LNCAP (cell line): ENCODE data around the gene LDHA.

Experiments
- TF ChIP-seq, protein P1 (sequence below): fragments of 450-650 bp; IDR thresholded peaks from 2 replicates; pipeline ENCODE4 v1.5.1; 2017; ENCODE audit warnings: mild to moderate bottlenecking

The LDHA gene

DNA sequence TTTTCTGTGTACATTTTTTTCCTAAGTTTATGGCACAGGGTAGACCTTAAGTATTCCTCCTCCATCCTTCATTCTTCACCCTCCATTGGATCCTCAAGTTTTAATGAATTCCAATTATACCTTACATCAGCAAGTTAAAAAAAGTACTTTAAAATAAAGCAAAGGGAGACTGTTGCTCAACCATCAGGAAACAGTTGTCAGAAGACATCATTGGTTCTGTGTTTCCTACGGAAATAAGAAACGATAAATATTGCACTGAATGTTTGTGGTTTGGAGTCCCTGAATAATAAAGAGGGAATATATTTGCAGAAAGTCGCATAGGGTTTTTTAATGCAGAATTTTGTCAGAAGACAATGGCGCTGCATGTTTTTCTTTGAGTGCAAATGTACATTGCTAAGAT lies 28.1 kb upstream of the LDHA start:
- TF ChIP-seq, protein P1, sequence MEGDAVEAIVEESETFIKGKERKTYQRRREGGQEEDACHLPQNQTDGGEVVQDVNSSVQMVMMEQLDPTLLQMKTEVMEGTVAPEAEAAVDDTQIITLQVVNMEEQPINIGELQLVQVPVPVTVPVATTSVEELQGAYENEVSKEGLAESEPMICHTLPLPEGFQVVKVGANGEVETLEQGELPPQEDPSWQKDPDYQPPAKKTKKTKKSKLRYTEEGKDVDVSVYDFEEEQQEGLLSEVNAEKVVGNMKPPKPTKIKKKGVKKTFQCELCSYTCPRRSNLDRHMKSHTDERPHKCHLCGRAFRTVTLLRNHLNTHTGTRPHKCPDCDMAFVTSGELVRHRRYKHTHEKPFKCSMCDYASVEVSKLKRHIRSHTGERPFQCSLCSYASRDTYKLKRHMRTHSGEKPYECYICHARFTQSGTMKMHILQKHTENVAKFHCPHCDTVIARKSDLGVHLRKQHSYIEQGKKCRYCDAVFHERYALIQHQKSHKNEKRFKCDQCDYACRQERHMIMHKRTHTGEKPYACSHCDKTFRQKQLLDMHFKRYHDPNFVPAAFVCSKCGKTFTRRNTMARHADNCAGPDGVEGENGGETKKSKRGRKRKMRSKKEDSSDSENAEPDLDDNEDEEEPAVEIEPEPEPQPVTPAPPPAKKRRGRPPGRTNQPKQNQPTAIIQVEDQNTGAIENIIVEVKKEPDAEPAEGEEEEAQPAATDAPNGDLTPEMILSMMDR, result no peak

DNA sequence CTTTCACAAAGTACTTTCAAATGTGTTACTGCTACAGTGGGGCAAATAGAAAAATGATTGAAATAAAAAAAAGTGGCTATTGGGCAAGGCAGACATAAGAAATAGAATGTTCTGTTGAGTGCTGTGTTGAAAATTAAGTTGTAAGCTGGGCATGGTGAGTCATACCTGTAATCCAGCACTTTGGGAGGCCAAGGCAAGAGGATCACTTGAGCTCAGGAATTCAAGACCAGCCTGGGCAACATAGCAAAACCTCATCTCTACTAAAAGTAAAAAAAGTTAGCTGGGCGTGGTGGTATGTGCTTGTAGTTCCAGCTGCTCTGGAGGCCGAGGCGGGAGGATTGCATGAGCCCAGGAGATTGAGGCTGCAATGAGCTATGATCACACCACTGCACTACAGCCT lies 26.9 kb upstream of the LDHA start:
- TF ChIP-seq, protein P1, result no peak

DNA sequence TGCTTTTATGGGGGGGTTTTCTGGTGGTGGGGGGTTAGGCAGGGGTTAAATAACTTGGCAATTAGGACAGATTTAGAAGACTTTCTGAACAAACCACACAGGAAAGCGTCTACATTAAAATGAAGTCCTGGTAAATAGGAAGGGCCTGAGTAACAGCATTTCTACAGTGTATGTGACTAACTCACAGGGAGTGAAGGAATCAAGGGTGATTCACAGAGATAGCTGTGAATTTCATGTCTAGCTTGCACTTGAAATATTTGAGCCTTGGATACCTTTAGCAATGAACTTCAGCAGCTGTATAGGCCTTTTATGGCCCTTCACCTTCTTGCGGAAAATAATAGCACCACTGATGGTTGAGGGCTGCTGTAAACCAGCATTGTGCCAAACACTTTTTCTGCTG lies 26.1 kb upstream of the LDHA start:
- TF ChIP-seq, protein P1, result no peak

DNA sequence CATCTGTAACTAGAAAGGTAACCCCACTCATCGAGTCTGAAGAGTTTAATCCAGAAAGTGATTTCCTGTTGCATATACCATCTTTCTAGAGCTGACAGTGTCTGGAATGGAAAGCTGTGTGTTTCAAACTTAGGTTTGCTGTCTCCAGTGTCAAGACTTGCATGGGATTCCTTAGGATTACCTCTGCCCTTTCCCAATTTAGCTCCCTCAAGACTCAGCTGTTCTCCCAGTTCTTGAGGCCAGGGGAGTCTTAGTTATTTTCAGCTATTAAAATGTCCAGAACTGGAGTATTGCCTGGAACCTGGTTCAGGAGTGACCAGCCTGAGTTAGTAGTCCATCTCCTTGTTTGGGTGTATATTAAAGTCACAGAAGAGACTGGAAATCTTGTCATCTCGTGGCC lies 25.0 kb upstream of the LDHA start:
- TF ChIP-seq, protein P1, result no peak

DNA sequence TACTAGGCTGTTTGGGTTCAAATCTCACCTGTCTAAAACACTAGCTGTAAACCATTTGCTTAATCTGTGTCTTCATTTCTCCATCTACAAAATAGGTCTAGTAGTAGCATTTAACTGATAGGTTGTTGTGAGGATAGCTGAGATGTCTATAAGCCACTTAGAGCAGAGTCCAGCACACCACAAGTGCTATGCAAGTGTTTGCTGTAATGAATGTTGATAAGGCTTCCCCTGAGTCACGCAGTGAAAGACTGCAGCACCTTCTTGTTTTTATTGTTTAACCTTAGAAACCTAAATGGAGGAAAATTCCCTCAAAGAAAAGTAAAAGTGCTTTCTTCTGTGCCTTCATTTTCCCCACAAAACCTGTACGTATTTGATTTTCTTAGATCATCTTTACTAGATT lies 23.1 kb upstream of the LDHA start:
- TF ChIP-seq, protein P1, result no peak

DNA sequence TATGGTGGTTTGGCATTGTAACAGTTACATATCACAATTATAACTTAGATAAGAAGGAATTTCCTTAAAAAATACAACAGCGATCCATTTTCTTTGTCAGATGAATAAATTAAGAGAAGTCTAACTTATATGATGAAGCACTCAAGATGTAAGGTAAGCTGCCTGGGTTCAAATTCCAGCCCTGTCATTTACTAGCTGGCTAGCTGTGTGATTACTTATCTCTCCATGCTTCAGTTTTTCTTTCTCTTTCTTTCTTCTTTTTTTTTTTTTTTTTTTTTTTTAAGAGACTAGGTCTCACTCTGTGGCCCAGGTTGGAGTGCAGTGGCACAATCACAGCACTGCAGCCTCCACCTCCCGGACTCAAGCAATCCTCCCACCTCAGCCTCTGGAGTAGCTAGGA lies 22.2 kb upstream of the LDHA start:
- TF ChIP-seq, protein P1, result no peak

DNA sequence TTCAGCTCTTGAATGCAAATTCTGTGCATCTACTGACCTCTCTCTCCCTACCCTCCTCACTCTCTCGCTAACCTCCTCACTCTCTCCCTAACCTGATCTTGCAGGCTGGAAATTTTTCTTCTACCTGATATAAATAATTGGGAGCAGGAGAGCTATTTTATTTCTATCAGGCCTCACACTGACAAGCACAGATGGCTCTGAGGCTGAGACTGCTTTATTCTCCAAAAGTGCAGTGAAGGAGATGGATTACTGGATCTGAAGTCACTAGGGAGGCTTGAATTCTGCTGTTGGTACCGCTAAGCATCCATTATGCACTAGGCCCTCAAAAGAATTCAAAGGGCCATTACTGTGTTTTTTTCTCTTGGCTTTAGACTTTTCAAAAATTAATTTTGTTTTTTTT lies 19.4 kb upstream of the LDHA start:
- TF ChIP-seq, protein P1, result no peak

DNA sequence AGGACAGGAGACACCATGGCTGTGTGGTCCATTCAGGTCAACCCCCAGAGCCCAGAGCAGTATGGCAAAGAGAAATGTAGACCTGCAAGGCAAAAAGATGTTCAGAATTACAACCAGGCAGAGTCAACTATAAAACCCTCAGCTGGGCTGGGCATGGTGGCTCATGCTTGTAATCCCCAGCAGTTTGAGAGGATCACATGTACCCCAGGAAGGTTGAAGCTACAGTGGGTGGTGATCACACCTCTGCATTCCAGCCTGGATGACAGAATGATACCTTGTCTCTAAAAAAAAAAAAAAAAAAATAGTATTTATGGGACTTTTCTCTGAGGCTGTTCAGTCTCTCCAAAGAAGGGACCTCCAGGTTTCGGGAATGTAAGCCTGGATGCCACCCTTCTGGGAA lies 18.4 kb upstream of the LDHA start:
- TF ChIP-seq, protein P1, result no peak
